Heart right ventricle (tissue), 16 donors: ENCODE measurements around the gene PXDC1. TPM values are rescaled to one million over a fixed set of nuclear protein-coding genes. Genes with fewer than 3 reads are reported as not detected.

Experiments
- ATAC-seq, 8 donors: fragments of 200-7000 bp; cut with Tn5 transposase; one replicate each; pipeline ENCODE4 v1.9.1; 2020; ENCODE audit warnings: mild to moderate bottlenecking in 8 of 8, moderate library complexity in 8 of 8, moderate number of reproducible peaks in 1 of 8
- DNase-seq, 2 donors: peaks; one replicate each; pipeline ENCODE4 v3.0.0-alpha.2; 2020
- H3K27ac ChIP-seq, 10 donors: fragments of 200-600 bp; sonication (generic) in 2 of 10; one replicate each; pipeline versions ENCODE4 v1.5.0 to v1.8.0; 2020 to 2022; ENCODE audit warnings: mild to moderate bottlenecking in 3 of 10
- H3K27me3 ChIP-seq, 7 donors: fragments of 200-600 bp; one replicate each; pipeline ENCODE4 v1.8.0; 2021 to 2022; ENCODE audit warnings: mild to moderate bottlenecking in 2 of 7
- H3K36me3 ChIP-seq, 9 donors: fragments of 200-600 bp; sonication (generic) in 1 of 9; one replicate each; pipeline versions ENCODE4 v1.5.0 to v1.8.0; 2020 to 2022; ENCODE audit warnings: mild to moderate bottlenecking in 2 of 9
- H3K4me1 ChIP-seq, 9 donors: fragments of 200-600 bp; sonication (generic) in 1 of 9; one replicate each; pipeline versions ENCODE4 v1.5.0 to v1.8.0; 2020 to 2022; ENCODE audit warnings: mild to moderate bottlenecking in 4 of 9
- H3K4me3 ChIP-seq, 10 donors: fragments of 200-600 bp; sonication (generic) in 2 of 10; one replicate each; pipeline versions ENCODE4 v1.5.0 to v1.8.0; 2020 to 2022; ENCODE audit warnings: mild to moderate bottlenecking in 7 of 10, moderate library complexity in 2 of 10
- H3K9me3 ChIP-seq, 11 donors: fragments of 200-600 bp in 10 of 11; sonication (generic) in 2 of 11; one replicate each; pipeline versions ENCODE4 v1.5.0 to v1.8.0; 2013 to 2022; ENCODE audit warnings: mild to moderate bottlenecking in 2 of 11, control low read depth in 1 of 11, moderate library complexity in 1 of 11
- WGBS, 2 donors: extraction: QIAGEN DNeasy Blood & Tissue Kit; methylation state at CpG; one replicate each; pipeline ENCODE4 v1.1.7; 2013; ENCODE audit warnings: inconsistent platforms in 1 of 2; 5-methylcytosine and 5-hydroxymethylcytosine counted together
- intact Hi-C, 10 donors: fragments of 100-400 bp; cut with DNase I; formaldehyde crosslinking; loops; one replicate each; pipeline versions ENCODE4 v1.11.1 to v1.14.2; 2022
- polyA plus RNA-seq, 2 donors: library from polyadenylated mRNA; stranded (reverse); fragments of 200-250 nt; gene quantifications; one replicate each; pipeline ENCODE4 v1.2.3, GENCODE V29; 2013
- total RNA-seq, 10 donors: library from RNA; stranded (reverse); fragmentation: NEBNext Ultra II Directional in 3 of 10; extraction: Animal tissue kit (Norgen Biotek cat#: 25700) in 3 of 10; gene quantifications; one replicate each; pipeline versions ENCODE4 v1.2.1 to v1.2.4, GENCODE V29; 2021 to 2023
- TF ChIP-seq, protein P1 (sequence below), 9 donors: fragments of 200-600 bp; sonication (generic) in 2 of 9; IDR thresholded peaks; one replicate each; pipeline versions ENCODE4 v1.5.0 to v1.8.0; 2021 to 2022; ENCODE audit warnings: antibody characterized with exemption in 9 of 9, mild to moderate bottlenecking in 5 of 9, moderate library complexity in 1 of 9
- donor health status: Arrhythmogenic right ventricular cardiomyopathy.
- donor health status: ischemic (EF 13 %, LVEDD 7.1; RV severe dilation, severe dysfunction).
- donor health status: healthy with polysubstance abuse.
- donor health status: DM: no; HTN: yes; CAD: no.
- donor health status: DM: no; HTN: no; CAD: no.
- donor health status: ischemic (EF 25% LVEDD 6.9; RV normal size, moderate dysfunction).
- donor health status: ischemic (EF 25% LVEDD 5.7; RV mildly dilated, moderate dysfunction).
- donor health status: healthy.
- donor health status: DM: yes; HTN: yes; CAD: no.
- donor health status: Ischemic cardiomyopathy.
- donor health status: ischemic (EF 35%, LVEDD 5.7; RV mildly dilated, moderate dysfunction).
- donor health status: nonischemic (EF 11% LVEDD 7.7; RV severe dilation, severe dysfunction).
- donor health status: DM: yes; HTN: yes; CAD: no.
- donor health status: PGD.
- donor health status: ischemic (EF 29% LVEDD 5.4; RV normal size, mild dysfunction).
- donor health status: nonischemic (EF 23%, LVEDD 6.1; RV moderate dilation, normal function).

PXDC1 gene
- total and polyA plus RNA-seq, 12 donors = 11.3 to 69.9 (median 21.7) TPM

DNA sequence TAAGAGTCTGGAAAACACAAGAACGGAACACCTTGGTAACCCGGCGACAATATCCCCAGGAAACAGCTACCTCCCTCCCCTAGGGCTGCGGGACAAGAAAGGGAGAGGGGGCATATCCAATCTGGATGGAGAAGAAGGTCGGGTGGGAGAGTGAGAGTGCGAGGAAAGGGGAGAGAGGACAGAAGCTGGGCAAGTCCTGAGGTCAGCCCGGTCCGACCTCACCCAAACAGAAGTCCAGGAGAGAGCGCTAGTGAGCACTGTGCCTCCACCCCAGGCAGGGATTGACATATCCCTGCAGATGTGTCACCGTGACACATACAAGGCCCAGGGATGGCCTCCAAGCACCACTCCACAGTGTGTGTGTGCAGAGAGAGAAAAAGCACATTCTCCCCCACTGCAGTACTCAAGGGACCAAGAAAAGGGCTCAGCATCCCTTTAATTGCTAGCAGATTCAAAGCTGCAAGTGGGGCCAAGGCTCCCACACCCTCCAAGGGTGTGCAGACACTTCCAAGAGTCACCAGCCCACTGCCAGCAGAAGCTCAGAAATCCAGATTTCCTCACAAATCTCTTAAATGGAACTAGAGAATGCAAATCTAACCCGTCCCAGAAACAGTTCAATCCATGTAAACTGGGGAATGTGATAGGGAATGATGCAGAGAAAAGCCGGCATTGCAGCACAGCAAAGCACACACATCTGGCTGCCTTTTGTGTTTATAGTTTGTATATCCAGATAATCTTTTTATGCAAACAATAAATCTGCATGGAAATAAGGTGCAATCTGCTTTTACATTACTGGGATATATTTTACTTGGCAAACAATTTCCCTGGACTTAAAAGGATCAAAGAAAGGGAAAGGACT lies 3.1 kb downstream of the PXDC1 start:
- DNase-seq = peak; percentile 66 to 76
- WGBS, 2 donors = 40 to 45% methylated on average over 12 of the region's 12 CpGs
- Histone ChIP-seq H3K4me1 (peaks cover 27 to 91% (median 67%) of the 10 kb centered on the region in 9 donors), H3K27me3 (peaks cover 0 to 40% (median 0%) of the 10 kb centered on the region in 7 donors), H3K36me3 (peaks cover 0 to 7% (median 0%) of the 10 kb centered on the region in 9 donors), H3K9me3 (no peaks in the 10 kb centered on the region), H3K27ac (peak overlapping the region in 9 of 10 donors; percentile 53 to 99 (median 98)), H3K4me3 (peak overlapping the region in 8 of 10 donors; percentile 73 to 97 (median 86))
- intact Hi-C loops = loop anchor here in 7 of 10 donors (2.0 to 10.0 kb wide), 12 partner anchors 59 to 406 kb away; partner anchors contain the start of genes ECI2 (in 1 of the 7) and FAM50B (in 1 of the 7)
- TF ChIP-seq, protein P1, sequence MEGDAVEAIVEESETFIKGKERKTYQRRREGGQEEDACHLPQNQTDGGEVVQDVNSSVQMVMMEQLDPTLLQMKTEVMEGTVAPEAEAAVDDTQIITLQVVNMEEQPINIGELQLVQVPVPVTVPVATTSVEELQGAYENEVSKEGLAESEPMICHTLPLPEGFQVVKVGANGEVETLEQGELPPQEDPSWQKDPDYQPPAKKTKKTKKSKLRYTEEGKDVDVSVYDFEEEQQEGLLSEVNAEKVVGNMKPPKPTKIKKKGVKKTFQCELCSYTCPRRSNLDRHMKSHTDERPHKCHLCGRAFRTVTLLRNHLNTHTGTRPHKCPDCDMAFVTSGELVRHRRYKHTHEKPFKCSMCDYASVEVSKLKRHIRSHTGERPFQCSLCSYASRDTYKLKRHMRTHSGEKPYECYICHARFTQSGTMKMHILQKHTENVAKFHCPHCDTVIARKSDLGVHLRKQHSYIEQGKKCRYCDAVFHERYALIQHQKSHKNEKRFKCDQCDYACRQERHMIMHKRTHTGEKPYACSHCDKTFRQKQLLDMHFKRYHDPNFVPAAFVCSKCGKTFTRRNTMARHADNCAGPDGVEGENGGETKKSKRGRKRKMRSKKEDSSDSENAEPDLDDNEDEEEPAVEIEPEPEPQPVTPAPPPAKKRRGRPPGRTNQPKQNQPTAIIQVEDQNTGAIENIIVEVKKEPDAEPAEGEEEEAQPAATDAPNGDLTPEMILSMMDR (IDR thresholded peaks at IDR 0.05) = peak; percentile 45 to 82 (median 70)
- peak; percentile 11 to 68 (median 46) for ATAC-seq

DNA sequence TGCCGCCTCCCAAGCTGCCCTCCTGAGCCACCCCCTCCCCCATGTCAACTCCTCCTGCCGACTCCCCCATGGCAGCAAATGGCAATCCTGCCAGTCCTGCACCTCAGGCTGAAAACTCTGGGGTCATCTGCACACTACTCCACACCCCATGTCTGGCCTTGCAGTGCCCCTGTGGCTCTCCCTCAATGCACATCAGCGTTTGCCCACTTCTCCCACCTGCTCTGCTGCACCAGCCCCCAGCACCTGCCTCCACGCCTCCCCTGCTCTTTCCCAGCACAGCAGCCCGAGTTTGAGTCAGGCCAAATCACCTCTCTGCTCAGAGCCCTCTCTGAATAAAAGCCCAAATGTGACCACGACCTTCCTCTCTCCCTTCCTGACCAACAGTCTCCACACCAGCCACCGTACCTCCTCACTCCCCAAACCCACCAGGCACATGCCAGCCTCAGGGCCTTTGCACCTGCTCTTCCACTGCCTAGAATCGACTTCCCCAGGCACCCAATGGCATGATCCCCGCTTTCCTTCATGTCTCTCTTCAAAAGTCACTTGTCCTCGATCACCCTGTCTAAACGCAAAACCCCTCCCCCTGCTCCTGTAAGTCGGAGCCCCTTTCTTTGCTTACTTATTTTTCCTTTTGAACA lies 4.3 kb downstream of the PXDC1 start:
- H3K4me3 ChIP-seq = no peak overlapping the region
- ATAC-seq (no peak), DNase-seq (no peak)
- no peaks in the 10 kb centered on the region for H3K9me3 ChIP-seq
- H3K27ac ChIP-seq = peak overlapping the region in 6 of 10 donors; percentile 18 to 99 (median 61)
- WGBS, 2 donors = 93 to 95% methylated on average over 12 of the region's 12 CpGs
- TF ChIP-seq, protein P1 (IDR thresholded peaks at IDR 0.05) = no peak
- H3K4me1 ChIP-seq = peaks cover 35 to 91% (median 75%) of the 10 kb centered on the region in 9 donors
- H3K27me3 ChIP-seq = peaks cover 0 to 28% (median 0%) of the 10 kb centered on the region in 7 donors
- H3K36me3 ChIP-seq = peaks cover 0 to 7% (median 0%) of the 10 kb centered on the region in 9 donors
- intact Hi-C loops = loop anchor here in 7 of 10 donors (2.0 to 10.0 kb wide), 10 partner anchors 60 to 408 kb away; partner anchors contain the start of genes ECI2 (in 1 of the 7) and FAM50B (in 1 of the 7)

DNA sequence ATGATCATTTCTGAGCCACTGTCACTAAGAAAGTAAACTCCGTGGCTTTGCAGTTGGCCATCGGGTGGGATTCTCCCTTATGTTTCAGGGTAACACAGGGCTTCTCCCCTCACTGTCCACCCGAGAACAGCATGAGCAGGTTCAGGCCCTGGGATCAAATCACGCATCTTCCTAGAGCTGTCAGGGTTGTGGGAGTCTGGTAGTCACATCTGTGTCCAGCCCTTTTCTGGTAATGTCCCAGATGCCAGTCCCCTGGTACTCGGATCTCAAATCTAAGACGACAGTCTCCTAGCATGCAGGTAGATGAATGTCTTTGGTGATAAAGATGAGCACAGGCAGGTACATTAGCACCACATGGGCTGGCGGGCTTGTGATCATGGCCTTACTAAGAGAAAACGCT lies 4.8 kb downstream of the PXDC1 start:
- ATAC-seq (no peak), DNase-seq (no peak)
- H3K36me3 ChIP-seq = peaks cover 0 to 7% (median 0%) of the 10 kb centered on the region in 9 donors
- TF ChIP-seq, protein P1 (IDR thresholded peaks at IDR 0.05) = no peak
- intact Hi-C loops = loop anchor here in 7 of 10 donors (2.0 to 10.0 kb wide), 10 partner anchors 61 to 408 kb away; partner anchors contain the start of genes ECI2 (in 1 of the 7) and FAM50B (in 1 of the 7)
- H3K27me3 ChIP-seq = peaks cover 0 to 22% (median 0%) of the 10 kb centered on the region in 7 donors
- no peaks in the 10 kb centered on the region for H3K9me3 ChIP-seq
- WGBS, 2 donors = 90 to 91% methylated on average over 8 of the region's 8 CpGs
- peak overlapping the region in 8 of 10 donors; percentile 25 to 79 (median 55) for H3K27ac ChIP-seq
- H3K4me3 ChIP-seq = no peak overlapping the region
- H3K4me1 ChIP-seq = peaks cover 35 to 95% (median 79%) of the 10 kb centered on the region in 9 donors
